ENCODE results near the gene RBBP8.
"Not testable (repeated sequence)": the region's sequence is repeated elsewhere in the genome, so short reads cannot be mapped to it uniquely, and the experiment has no call there.

The RBBP8 gene

GRCh38 chr18:22933206-22933965 lies at the start of gene RBBP8:
TSS of gene RBBP8 (plus strand) at chr18:22933328. CDS start at chr18:22936852, 3,524 bp downstream.
- peak; percentile 72 for DNase-seq

GRCh38 chr18:22883827-22884226 lies 49.3 kb upstream of the RBBP8 start:
- DNase-seq, result no peak

- DNase-seq, result not testable (repeated sequence)
Measured at GRCh38 chr18:22885694-22886093, 47.4 kb upstream of the RBBP8 start.

GRCh38 chr18:22899421-22899820 lies 33.7 kb upstream of the RBBP8 start:
- no peak for DNase-seq

GRCh38 chr18:22900558-22901238 lies 32.4 kb upstream of the RBBP8 start:
- DNase-seq, result no peak

GRCh38 chr18:22902093-22902492 lies 31.0 kb upstream of the RBBP8 start:
- no peak for DNase-seq

GRCh38 chr18:22903248-22903647 lies 29.9 kb upstream of the RBBP8 start:
- not testable (repeated sequence) for DNase-seq

- DNase-seq, result no peak
Measured at GRCh38 chr18:22912149-22912548, 21.0 kb upstream of the RBBP8 start.

GRCh38 chr18:22912835-22913234 lies 20.3 kb upstream of the RBBP8 start:
- DNase-seq, result no peak

GRCh38 chr18:22913861-22914260 lies 19.3 kb upstream of the RBBP8 start:
- DNase-seq, result no peak

- DNase-seq, result no peak
Measured at GRCh38 chr18:22914633-22915032, 18.5 kb upstream of the RBBP8 start.

GRCh38 chr18:22915337-22915736 lies 17.8 kb upstream of the RBBP8 start:
- DNase-seq, result no peak

GRCh38 chr18:22921772-22922171 lies 11.4 kb upstream of the RBBP8 start:
- no peak for DNase-seq

GRCh38 chr18:22924589-22924988 lies 8.5 kb upstream of the RBBP8 start:
- no peak for DNase-seq

- DNase-seq, result no peak
Measured at GRCh38 chr18:22926454-22926853, 6.7 kb upstream of the RBBP8 start.

- no peak for DNase-seq
Measured at GRCh38 chr18:22928339-22928738, 4.8 kb upstream of the RBBP8 start.

- DNase-seq, result peak; percentile 80
Measured at GRCh38 chr18:22930089-22930713, 2.9 kb upstream of the RBBP8 start.

GRCh38 chr18:22932885-22933205 lies 283 bp upstream of the RBBP8 start:
- DNase-seq, result no peak

- DNase-seq, result no peak
Measured at GRCh38 chr18:22933966-22934423, 867 bp downstream of the RBBP8 start.

- DNase-seq, result no peak
Measured at GRCh38 chr18:22934789-22935188, 1.7 kb downstream of the RBBP8 start.

GRCh38 chr18:22935431-22935830 lies 2.3 kb downstream of the RBBP8 start:
- no peak for DNase-seq

- no peak for DNase-seq
Measured at GRCh38 chr18:22936515-22936914, 3.4 kb downstream of the RBBP8 start.

- no peak for DNase-seq
Measured at GRCh38 chr18:22939649-22940048, 6.5 kb downstream of the RBBP8 start.

GRCh38 chr18:22943847-22944246 lies 10.7 kb downstream of the RBBP8 start:
- no peak for DNase-seq
